ENCODE measurements around the gene SATB1.
"Not testable (repeated sequence)": the region's sequence is repeated elsewhere in the genome, so short reads cannot be mapped to it uniquely, and the experiment has no call there.

SATB1 gene

DNA sequence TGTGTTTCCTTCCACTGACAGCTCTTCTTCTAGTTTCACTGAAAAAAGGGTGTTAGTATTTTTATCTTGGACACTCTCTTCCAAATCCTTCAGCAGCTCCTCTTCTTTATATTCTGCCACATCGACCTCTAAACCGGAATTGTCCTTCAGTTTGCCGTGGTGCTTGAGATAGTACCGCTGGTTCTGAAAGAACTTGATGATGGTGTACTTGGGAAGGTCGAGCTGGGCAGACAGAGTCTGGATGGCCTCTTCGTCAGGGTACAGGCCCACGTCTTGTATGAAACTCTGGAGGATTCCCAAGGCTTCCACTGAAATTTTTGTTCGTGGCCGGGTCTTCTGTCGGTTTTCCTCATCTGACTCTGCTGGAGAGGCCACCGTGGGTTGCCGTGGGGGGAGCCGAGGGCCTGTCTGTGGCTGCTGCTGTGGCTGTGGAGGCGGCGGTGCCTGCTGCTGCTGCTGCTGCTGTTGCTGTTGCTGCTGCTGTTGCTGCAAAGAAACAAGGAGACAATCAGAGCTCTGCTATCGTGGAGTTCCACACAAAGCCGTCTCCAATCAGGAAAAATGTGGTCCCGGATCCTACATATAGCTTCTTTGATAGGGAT is 75.8 kb downstream of the SATB1 start:
- no peak for FAIRE-seq

DNA sequence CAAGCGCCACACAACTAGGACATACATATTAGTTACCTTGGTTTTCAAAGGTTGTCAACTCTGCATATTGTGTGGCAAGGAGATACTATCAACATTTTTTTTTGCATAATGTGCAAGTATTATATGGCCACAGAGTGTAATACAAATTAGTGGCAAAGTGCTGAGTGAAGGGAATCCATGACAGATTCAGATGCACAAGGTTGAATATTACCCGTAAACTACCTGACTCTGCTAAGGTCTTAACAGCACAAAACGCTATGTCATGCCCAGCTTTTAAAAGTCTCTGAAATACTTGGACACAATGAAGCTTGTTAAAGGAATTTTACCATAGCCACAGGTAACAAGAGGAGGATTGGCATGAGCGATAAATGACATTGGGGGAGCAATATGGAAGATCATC is 79.0 kb downstream of the SATB1 start:
- FAIRE-seq: no peak

DNA sequence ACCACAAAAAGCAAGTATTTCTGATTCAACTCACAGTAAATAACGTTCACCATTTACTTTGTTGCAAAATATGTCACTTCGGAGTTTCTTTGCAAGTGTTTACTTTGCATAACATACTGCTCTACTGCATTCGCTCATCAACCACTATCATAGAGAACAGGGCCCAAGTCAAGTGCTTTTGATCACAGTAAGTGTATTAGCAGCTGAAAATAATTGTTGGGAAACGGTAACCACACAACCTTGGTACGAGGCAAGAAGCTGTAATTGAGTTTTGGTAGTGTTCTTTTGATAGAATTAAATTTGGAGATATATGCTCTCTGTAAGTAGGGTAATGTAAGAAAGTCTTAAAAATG is 80.1 kb downstream of the SATB1 start:
- FAIRE-seq: no peak

DNA sequence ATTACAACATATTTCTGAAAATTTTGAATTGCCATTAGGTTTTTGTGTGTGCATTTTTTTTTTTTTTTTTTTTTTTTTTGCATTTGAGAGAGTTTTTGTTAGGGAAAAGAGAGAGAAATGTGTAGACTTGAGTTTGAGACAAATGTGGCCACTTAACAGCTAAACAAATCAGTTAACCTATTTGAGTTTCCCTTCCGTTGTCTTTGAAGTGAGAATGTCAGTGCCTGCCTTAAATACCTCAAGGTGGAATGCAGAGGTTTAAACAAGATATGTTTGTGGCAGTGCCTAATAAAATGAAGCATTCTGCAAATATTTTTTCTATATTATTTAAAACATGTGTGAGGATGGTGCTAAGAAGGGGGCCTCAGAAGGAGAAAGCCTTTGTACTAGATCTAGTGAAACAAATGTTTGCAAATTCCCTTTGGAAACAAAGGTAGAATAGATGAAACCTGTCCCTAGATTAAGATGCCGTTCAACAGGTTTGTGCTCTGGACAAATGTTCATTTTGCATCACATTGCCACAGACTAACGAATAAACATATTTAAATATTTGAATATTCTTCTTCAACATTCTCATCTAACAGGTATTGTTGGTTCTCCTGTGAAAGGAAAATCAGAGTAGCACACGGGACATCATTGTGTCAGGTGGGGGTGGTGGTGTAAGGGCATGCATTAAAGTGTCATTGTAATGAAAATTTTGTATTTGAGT is 80.7 kb downstream of the SATB1 start:
- FAIRE-seq: no peak

DNA sequence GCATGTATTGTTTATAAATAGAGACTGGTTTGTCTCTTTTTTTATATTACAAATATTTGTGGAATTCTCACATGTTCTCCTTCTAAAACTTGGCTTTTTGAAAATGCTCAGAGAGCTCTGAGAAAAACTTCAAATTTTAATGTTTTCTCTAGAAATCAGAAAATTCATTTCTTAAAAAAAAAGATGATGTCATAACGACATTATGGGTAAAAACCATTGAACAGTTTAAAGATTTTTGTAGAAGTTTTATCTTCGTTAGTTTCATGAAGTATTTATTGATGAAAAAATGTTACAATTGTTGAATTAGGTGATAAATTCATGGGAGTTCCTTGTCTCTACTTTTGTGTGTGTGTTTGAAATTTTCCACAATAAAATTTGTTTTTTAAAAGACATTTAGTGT is 81.3 kb downstream of the SATB1 start:
- no peak for FAIRE-seq

DNA sequence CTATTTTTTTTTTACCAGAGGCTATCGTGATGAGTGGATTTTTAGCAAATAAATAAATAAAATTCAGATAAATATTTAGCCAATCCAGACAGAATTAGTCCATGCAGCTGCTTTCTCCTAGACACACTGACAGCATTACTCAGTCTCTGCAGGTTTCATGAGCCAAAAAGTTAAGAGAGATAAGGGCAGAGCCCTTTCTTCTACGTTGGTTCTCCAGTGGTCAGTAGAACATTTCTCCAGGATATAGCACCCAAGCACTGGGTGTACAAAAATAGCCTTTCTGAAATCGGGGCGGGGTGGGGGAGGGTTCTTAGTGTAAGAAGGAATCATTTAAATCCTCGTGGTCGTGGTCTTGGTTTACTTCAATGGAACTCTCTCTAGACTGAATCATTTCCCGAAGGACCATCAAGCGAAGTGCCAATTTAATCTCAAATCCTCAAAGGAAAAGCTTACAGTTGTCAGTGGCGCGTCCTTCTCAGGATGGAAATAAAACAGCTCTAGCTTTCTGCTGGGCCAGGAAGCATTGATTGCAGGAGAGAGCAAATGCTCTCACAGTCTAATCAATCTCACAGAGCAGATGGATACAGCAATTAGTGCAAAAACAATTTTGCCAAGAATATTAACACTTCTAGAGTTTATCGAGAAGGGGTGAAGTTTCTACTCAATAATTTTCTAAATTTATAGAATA is 86.2 kb downstream of the SATB1 start:
- FAIRE-seq: no peak

DNA sequence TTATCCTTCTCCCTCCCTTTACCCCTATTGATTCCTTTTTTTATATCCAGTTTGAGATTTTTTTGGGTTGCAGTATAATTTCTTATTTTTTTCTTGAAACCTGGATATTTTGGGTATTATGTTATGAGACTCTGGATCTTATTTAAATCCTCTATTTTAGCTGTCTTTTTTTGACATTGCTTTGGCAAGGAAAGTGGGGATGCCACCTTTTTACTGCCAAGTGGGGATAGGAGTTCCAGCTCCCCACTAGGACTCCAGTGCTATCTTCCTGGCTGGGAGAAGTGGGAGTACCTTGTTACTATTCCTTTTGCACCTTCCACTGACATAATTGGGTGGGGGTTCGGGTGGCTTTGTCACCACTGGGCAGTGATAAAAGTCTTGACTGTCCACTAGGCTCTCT is 87.9 kb downstream of the SATB1 start:
- FAIRE-seq: no peak

DNA sequence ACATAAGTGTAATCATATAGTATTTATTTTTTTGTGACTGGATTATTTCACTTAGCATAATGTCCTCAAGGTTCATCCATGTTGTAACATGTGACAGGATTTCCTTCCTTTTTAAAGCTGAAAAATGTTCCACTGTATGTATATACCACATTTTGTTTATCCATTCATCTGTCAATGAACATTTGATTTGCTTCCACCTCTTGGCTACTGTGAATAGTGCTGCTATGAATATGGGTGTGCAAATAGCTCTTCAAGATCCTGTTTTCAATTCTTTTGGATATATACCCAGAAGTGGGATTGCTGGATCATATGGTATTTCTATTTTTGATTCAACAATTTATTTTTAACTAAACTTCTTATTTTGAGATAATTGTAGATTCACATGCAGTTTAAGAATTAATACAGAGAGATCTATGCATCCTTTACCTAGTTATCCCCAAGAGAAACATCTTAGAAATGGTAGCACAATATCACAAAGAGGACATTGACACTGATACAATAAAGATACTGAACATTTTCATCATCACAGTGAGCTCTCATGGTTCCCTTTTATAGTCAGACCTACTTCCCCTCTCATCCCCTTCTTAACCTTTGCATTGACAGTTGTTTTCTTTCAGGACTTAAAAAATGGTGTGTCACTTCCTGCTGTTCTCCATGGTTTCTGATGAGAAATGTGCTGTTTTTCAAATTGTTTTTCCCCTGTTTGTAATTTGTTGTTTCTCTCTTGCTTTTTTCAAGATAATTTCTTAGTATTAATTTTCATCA is 90.1 kb downstream of the SATB1 start:
- FAIRE-seq: no peak

DNA sequence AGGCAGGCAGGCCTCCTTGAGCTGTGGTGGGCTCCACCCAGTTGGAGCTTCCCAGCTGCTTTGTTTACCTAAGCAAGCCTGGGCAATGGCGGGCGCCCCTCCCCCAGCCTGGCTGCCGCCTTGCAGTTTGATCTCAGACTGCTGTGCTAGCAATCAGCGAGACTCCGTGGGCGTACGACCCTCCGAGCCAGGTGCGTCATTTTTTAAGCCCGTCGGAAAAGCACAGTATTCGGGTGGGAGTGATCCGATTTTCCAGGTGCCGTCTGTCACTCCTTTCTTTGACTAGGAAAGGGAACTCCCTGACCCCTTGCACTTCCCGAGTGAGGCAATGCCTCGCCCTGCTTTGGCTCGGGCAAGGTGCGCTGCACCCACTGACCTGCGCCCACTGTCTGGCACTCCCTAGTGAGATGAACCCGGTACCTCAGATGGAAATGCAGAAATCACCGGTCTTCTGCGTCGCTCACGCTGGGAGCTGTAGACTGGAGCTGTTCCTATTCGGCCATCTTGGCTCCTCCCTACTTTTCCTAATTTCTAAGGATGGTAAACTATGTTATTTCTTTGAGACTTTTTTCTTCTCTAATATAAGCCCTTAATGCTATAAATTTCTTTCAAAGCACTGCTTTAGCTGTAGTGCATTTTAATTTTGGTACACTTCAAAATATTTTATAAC is 94.2 kb downstream of the SATB1 start:
- not testable (repeated sequence) for FAIRE-seq

DNA sequence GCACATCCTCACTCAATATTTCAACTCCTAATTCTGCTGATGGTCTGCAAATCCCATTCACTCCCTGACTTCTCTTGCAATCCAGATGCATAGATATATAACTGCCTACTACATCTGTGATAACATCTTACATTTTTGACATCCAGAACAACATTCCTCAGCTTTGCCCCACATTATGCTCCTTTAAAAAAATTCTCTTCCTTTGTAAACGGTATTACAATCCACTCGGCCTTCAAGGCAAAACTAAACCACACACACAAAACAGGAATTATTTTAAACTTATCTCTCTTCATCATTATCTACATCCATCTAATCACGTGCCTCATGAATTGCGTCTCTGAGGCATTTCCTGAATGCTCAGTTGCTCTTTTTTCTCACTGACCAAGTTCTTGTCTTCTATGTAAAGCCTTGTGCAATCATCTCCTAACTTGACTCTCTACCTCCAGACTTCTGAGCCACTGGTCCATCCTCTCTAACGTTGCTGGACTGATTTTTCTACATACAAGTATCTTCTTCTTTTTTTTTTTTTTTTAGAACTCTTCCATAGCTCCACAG is 117.0 kb downstream of the SATB1 start:
- no peak for FAIRE-seq

DNA sequence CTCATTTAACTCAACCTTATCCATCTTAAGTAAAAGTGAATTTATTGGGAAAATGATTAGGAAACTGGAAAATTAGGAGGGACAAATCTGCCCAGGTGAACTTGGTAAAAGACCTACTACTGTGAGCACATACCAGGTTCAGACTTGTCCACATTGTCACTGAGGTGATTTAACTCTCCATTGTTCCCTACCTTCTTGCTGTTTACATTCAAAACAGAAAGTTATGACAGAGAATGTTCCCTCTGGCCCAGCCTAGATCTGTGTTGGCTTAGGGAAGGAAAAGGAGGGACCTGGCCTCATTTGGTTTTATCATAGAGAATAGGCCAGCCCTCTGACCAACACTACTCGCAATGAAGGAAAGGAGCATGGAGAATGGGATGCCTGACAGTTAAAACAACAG is 117.6 kb downstream of the SATB1 start:
- FAIRE-seq: no peak

DNA sequence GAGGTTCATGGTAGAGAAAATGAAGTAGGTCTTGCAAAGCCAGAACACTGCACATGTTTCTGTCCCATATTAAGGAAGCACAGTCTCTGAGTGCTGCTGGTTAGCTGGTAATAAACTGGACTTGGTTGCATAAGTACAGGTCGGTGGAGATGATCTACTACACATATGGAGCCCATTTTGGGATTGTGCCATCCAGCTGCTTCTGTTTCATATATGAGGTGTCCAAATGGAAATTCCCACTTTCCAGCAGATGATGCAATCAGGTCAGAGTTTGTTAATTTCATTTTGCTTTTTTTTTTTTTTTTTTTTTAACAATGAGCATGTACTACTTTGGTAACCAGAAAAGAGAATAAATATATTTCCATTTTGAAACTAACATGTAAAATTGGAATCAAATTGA is 122.6 kb downstream of the SATB1 start:
- FAIRE-seq: no peak

DNA sequence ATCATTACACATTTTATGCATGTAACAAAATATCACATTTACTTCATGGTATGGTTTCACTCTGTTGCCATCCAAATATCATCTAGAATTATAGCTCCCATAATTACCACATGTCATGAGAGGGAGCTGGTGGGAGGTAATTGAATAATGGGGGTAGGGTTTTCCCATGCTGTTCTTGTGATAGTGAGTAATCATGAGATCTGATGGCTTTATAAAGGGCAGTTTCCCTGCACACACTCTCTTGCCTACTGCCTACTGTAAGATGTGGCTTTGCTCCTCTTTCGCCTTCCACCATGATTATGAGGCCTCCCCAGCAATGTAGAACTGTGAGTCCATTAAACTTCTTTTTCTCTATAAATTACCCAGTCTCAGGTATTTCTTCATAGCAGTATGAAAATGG is 123.4 kb downstream of the SATB1 start:
- FAIRE-seq: no peak

DNA sequence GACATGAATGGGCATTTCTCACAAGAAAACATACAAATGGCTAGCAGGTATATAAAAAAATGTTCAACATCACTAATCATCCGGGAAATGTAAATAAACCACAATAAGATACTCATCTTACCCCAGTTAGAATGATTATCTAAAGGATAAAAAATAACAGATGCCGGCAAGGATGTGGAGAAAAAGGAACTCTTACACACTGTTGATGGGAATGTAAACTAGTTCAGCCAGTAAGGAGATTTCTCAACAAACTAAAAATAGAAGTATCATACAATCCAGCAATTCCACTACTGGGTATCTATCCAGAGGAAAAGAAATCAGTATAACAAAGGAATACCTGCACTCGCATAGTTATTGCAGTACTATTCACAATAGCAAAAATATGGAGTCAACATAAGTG is 124.2 kb downstream of the SATB1 start:
- FAIRE-seq: no peak

DNA sequence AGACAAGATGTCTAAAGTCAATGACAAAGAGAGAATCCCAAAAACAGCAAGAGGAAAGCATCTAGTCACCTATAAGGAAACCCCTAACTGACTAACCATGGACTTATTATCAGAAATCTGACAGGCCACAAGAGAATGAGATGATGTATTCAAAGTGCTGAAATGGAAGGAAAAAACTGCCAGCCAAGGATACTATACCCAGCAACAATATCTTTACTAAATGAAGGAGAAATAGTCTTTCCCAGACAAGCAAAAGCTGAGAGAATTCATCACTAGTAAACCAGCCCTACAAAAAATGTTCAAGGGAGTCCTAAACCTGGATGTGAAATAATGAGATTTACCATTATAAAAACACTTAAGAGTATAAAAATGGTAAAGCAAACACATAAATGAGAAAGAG is 128.0 kb downstream of the SATB1 start:
- FAIRE-seq: no peak

Measured in G401.6 (cell line).